GM21576 (cell line): ENCODE results near the gene PRKD2.

ENCODE experiments used
- ATAC-seq: cut with Tn5 transposase; IDR thresholded peaks from one replicate; pipeline ENCODE4 v1.9.1; 2021; ENCODE audit warnings: mild to moderate bottlenecking, moderate library complexity; ENCODE audit not compliant: unreplicated experiment

PRKD2 gene

DNA sequence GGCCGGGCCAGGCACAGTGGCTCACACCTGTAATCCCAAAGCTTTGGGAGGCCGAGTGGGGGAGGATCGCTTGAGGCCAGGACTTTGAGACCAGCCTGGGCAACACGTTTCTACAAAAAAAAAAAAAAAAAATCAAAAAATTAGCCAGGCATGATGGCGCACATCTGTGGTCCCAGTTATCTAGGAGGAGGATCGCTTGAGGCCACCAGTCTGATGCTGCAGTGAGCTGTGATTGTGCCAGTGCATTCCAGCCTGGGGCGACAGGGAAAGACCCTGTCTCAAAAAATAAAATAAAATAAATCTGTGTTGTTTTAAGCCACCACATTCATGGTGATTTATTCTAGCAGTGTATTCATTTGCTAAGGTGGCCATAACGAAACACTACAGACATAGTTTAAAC is 51.8 kb downstream of the PRKD2 start:
- ATAC-seq = no peak

GRCh38 chr19:46661735-46662592 is 55.0 kb downstream of the PRKD2 start:
- no peak for ATAC-seq

- peak; percentile 89 for ATAC-seq
These were observed 55.7 kb downstream of the PRKD2 start, which contains the start of gene DACT3 for GRCh38 chr19:46661020-46661731. Gene DACT3, minus strand, starts transcription at chr19:46661182. Its CDS starts 118 bp downstream, at chr19:46661064.

DNA sequence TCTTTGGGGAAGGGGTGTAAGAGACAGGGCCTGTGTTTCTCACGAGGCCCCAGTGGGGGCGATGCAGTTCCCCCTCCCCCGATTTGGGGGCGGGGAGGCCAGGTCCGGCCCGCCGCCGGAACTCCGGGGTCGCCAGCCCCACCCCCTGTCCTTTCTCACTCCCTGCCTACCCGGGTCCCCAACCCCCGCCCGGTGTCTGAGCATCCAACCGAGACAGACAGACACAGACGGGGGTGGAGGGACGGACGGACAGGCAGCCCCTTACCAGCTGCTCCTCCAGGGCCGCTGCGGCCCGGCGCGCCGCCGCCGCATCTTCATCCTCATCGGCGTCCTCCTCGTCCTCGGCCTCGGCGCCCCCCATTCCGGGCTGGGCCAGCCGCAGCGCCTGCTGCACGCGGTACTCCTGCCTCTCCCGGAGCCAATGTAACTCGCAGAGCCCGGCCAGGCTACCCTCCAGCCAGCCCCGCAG is 56.3 kb downstream of the PRKD2 start:
- no peak for ATAC-seq

DNA sequence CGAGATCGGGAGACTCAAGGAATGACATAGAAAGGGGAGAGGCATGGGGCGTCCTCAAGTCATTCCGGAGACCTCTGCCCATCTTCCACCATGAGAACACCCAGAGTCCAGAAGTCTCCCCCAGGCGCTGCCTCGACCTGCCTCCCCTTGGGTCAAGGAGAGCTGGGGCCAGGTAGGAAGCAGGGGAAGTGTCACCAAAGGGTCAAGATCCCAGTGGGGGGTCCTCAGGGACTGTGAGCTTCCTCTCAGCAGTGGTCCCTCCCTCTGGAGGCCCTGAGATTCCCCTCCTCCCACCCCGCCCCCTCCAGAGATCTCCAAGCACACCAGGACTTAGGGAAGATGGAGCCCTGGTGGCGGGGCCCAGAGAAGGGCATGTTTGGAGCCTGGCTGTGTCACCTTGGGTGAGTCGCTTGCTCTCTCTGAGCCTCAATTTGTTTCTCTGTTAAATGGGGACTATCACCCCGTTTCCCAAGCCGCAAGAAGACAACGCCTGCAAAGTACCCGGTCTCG is 56.9 kb downstream of the PRKD2 start:
- no peak for ATAC-seq

DNA sequence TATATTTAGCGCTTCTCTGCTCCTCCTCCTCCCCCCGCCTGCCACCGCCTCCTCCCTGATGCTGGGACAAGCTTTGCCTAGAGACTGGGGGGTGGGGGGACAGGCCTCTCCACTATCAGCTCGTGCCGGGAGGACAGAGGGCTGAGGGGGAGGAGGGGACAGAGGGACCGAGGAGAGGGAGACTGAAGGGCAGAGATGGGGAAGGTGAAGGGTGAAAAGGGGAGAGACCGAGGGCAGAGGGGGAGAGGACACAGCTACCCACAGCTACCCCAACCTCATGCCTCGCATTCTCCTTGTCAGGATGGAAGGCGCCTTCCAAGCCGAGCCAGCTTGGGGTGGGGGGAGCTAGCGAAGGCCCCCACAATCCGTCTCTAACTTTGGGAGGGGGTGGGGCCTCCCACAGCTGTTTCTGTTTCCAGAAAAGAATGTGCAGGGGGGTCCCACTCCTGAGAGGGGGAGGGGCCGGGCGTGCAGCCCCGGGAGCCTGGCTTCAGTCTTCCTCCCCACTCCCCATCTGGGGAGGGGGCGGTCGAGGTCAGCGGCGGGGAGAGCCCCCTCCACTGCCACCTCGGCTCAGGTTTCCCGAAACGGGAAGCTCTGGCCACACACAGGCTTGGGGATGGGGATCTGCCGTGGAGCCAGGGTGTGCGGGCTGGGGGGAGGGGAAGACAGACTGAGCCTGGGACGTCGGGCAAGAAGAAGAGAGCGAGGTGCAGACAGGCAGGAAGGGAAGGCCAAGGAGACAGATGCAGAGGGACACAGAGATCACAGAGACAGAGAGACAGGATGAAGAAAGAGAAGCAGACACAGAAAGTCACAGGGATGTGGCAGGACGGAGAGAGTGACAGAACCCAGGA is 57.5 kb downstream of the PRKD2 start:
- ATAC-seq = no peak

DNA sequence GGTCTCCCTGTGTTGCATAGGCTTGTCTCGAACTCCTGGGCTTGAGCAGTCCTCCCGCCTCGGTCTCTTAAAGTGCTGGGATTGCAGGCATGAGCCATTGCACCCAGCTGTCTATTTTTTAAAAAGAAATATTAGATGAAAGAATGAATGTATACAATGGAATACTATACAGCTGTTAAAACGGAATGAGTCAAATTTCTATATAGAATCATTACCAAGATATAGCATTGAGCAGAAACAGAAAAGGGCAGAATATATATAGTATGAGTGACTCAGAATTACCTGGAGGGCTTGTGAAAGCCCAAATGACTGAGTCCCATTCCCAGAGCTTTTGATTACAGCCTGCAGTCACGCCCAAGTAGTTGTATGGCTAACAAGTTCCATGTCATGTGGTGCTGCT is 60.4 kb downstream of the PRKD2 start:
- ATAC-seq = no peak

DNA sequence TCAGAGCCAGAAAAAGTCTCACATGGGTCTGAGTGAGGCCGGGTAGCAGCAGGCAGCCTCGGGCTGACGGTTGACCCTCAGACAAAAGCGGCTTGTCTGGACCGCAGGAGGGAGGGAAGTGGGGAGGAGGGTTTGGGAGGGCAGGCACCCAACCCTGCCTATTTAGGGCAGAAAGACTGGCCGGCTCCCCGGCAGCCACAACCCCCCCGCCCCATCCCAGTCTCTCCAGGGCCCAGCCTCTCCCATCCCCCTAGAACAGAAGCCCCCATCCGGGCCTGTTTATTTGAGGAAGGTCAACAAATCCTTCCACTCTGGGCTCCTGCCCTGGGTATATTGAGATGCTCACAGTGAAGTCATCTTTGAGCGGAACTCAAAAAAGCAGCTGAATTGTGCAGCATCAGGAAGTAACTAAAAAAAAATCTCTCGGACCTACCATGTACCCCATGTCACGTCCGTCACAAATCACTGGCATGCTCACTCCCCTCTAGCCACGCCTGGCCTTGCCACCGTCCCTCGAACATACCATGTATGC is 62.2 kb downstream of the PRKD2 start:
- no peak for ATAC-seq

DNA sequence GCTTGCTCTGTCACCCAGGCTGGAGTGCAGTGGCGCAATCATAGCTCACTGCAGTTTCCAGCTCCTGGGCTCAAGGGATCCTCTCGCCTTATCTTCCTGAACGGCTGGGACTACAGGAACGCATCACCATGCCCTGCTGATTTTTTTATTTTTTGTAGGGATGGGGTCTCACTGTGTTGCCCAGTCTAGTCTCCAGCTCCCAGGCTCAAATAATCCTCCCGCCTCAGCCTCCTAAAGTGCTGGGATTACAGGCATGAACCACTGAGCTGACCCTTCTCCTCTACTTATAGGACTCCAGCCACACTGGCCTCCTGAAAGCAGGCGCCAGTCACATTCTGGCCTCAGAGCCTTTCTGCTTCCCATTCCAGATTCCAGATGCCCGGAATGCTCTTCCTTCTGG is 66.5 kb downstream of the PRKD2 start:
- ATAC-seq = no peak

GRCh38 chr19:46648961-46649960 is 67.7 kb downstream of the PRKD2 start:
- ATAC-seq = no peak

GRCh38 chr19:46648060-46648960 is 68.6 kb downstream of the PRKD2 start:
- no peak for ATAC-seq

GRCh38 chr19:46646402-46646801 is 70.5 kb downstream of the PRKD2 start:
- ATAC-seq = no peak

DNA sequence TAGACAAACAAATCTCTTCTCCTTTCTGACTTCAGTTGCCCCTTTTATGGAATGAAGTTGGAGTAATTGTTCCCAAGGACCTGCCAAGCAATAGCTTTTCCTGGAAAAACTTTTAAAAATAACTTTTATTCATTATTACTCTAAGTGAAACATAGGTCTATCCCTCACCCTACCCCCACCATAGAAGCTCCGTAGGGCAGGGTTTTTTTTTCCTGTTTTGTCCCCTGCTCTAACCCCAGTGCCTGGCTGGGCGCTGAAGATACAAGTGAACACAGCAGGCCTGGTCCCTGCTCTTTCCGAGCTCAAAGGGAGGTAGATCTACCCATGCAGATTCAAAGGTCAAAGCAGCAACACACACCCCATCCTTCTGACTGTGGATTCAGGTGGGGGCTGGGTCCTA is 72.2 kb downstream of the PRKD2 start:
- no peak for ATAC-seq

GRCh38 chr19:46640656-46641055 is 76.3 kb downstream of the PRKD2 start:
- ATAC-seq = no peak

DNA sequence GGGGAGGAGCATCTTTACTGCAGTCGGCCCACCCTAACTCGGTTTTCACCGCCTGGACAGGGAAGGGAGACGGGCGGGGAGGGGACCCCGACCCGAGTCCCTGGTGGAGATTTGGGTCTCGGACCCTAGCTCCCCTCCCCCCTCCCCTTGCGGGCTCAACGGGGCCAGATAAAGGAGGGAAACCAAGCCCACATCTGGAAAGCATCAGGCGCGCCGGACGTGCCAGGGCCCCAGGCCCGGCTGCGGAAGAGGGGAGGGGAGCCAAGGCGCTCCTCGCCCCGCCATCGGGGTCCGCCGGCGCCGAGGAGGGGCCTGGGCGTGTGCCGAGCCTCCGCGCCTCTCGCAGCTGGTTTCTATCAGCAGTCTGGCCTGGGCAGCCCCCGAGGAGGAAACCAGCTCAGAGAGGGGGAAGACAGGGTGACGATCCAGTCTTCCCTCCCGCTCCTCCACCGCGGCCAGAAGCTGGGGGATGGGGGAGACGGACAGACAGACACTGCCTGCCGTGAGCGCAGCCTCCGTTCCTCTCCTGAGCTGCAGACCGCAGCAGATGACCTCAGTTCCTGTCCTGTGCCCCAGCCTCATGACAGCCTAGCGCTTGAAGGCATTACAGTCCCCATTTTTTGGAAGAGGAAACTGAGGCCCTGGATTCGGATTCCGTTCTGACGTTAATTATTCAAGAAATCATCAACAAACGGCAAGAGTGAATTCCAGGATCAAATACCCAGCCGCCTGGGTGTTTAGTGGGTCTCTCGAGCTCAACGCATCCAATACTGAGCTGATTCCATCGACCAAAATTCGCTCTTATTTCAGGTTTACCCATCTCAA is 77.3 kb downstream of the PRKD2 start:
- no peak for ATAC-seq

DNA sequence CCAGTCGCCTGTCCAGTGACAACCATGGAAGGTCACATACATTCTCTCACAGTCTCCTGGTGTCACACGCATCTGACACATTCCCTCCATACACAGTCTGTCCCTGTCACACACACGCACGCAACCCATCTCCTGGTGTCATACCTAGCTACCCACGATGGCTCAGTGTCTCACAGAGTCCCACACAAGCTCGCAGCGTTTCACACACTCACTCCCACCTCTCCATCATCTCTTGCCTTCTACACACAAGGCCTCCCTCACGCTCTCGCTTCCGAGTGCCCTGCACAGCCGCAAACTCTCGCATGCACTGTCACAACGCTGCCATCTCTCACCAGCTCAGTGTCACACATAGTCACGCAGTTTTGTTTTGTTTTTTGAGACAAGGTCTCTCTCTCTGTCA is 79.7 kb downstream of the PRKD2 start:
- ATAC-seq = no peak

GRCh38 chr19:46635920-46636761 is 80.8 kb downstream of the PRKD2 start, which contains the start of gene GNG8:
Gene GNG8, minus strand, starts transcription at chr19:46636202. Its CDS starts 1,520 bp downstream, at chr19:46634682.
- no peak for ATAC-seq
